H1 (cell line): Measurements from ENCODE around the gene OGFR.

Experiments
- CTCF ChIP-seq, 3 experiments: IDR thresholded peaks; 1 replicate in 2 of 3; 2 replicates in 1 of 3; pipeline versions ENCODE4 v1.5.1 to v1.6.1; 2011; ENCODE audit warnings: low read length in 3 of 3, mild to moderate bottlenecking in 3 of 3, inconsistent platforms in 2 of 3, low read depth in 1 of 3, moderate library complexity in 1 of 3; ENCODE audit not compliant: insufficient read depth in 1 of 3; ENCODE audit errors: control extremely low read depth in 1 of 3
- EP300 ChIP-seq, 2 experiments: IDR thresholded peaks; 1 replicate in 1 of 2; 2 replicates in 1 of 2; pipeline ENCODE4 v1.6.1; 2011 to 2012; ENCODE audit warnings: low read depth in 2 of 2, low read length in 2 of 2, mild to moderate bottlenecking in 2 of 2, borderline replicate concordance in 1 of 2, inconsistent platforms in 1 of 2, moderate library complexity in 1 of 2
- FOSL1 ChIP-seq: IDR thresholded peaks from 2 replicates; pipeline ENCODE4 v1.6.1; 2011; ENCODE audit warnings: mild to moderate bottlenecking, low read depth, low read length, moderate library complexity; ENCODE audit not compliant: insufficient read depth
- HDAC6 ChIP-seq: IDR thresholded peaks from one replicate; pipeline ENCODE4 v1.7.1; 2012; ENCODE audit warnings: low read depth, mild to moderate bottlenecking, inconsistent platforms, low read length, moderate library complexity
- NRF1 ChIP-seq: IDR thresholded peaks from 2 replicates; pipeline ENCODE4 v1.6.1; 2011; ENCODE audit warnings: mild to moderate bottlenecking, low read depth, low read length, improper control_type of control experiment
- POLR2A ChIP-seq, 2 experiments: IDR thresholded peaks; 1 replicate in 1 of 2; 2 replicates in 1 of 2; pipeline ENCODE4 v1.6.1; 2011; ENCODE audit warnings: low read depth in 2 of 2, low read length in 2 of 2, mild to moderate bottlenecking in 2 of 2; ENCODE audit errors: control extremely low read depth in 1 of 2
- SIN3A ChIP-seq, 2 experiments: IDR thresholded peaks in 1 of 2; conservative IDR thresholded peaks in 1 of 2; 2 replicates each; pipeline ENCODE4 v1.6.1; 2011 to 2012; ENCODE audit warnings: low read length in 2 of 2, improper control_type of control experiment in 1 of 2, low read depth in 1 of 2, mild to moderate bottlenecking in 1 of 2
- SP1 ChIP-seq: IDR thresholded peaks from 2 replicates; pipeline ENCODE4 v1.6.1; 2011; ENCODE audit warnings: low read depth, low read length
- TCF12 ChIP-seq: IDR thresholded peaks from 2 replicates; pipeline ENCODE4 v1.6.1; 2011; ENCODE audit warnings: low read depth, mild to moderate bottlenecking, low read length
- TF ChIP-seq, protein P1 (sequence below): IDR thresholded peaks from 2 replicates; pipeline ENCODE4 v1.6.1; 2012; ENCODE audit warnings: inconsistent platforms

- TF ChIP-seq, protein P1, sequence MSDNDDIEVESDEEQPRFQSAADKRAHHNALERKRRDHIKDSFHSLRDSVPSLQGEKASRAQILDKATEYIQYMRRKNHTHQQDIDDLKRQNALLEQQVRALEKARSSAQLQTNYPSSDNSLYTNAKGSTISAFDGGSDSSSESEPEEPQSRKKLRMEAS: no peak
- TF ChIP-seq HDAC6: no peak
- TF ChIP-seq CTCF (IDR thresholded peaks at IDR 0.05; ENCODE audit: control extremely low read depth in 1 of 3, insufficient read depth in 1 of 3, low read depth in 1 of 3, low read length in 3 of 3): no peak
- TF ChIP-seq FOSL1: no peak
- no peak for TF ChIP-seq NRF1
- TF ChIP-seq EP300 (IDR thresholded peaks at IDR 0.05; ENCODE audit: borderline replicate concordance in 1 of 2, low read depth in 2 of 2, low read length in 2 of 2): no peak
- no peak for TF ChIP-seq SP1
- no peak for TF ChIP-seq SIN3A (conservative IDR thresholded peaks at IDR 0.05 in 1 of 2, IDR thresholded peaks at IDR 0.05 in 1 of 2; ENCODE audit: low read depth in 1 of 2, low read length in 2 of 2)
- TF ChIP-seq TCF12: no peak
- no peak for TF ChIP-seq POLR2A (IDR thresholded peaks at IDR 0.05; ENCODE audit: control extremely low read depth in 1 of 2, low read depth in 2 of 2, low read length in 2 of 2)
Measured at GRCh38 chr20:62837790-62838127, 33.1 kb downstream of the OGFR start.
